GM13976 (cell line): Measurements from ENCODE around the gene FRMD4A.

Source experiments
- DNase-seq: peaks from one replicate; pipeline ENCODE4 v3.0.0; 2012; ENCODE audit warnings: low spot score
- in situ Hi-C: fragments of 300-500 bp; cut with MboI; formaldehyde crosslinking; loops from one replicate; pipeline ENCODE4 v1.12.0; 2022; ENCODE audit warnings: low sequenced_read_pairs, mixed read lengths, inconsistent platforms; ENCODE audit not compliant: unreplicated experiment
- TF ChIP-seq, protein P1 (sequence below): IDR thresholded peaks from 2 replicates; pipeline ENCODE4 v1.5.1; 2012; ENCODE audit warnings: borderline replicate concordance, mild to moderate bottlenecking; ENCODE audit not compliant: insufficient read depth; ENCODE audit errors: extremely low read depth, missing control alignments, control extremely low read depth

Gene FRMD4A

GRCh38 chr10:14128519-14128918, 202.2 kb downstream of the FRMD4A start:
- no peak for DNase-seq
- TF ChIP-seq, protein P1, sequence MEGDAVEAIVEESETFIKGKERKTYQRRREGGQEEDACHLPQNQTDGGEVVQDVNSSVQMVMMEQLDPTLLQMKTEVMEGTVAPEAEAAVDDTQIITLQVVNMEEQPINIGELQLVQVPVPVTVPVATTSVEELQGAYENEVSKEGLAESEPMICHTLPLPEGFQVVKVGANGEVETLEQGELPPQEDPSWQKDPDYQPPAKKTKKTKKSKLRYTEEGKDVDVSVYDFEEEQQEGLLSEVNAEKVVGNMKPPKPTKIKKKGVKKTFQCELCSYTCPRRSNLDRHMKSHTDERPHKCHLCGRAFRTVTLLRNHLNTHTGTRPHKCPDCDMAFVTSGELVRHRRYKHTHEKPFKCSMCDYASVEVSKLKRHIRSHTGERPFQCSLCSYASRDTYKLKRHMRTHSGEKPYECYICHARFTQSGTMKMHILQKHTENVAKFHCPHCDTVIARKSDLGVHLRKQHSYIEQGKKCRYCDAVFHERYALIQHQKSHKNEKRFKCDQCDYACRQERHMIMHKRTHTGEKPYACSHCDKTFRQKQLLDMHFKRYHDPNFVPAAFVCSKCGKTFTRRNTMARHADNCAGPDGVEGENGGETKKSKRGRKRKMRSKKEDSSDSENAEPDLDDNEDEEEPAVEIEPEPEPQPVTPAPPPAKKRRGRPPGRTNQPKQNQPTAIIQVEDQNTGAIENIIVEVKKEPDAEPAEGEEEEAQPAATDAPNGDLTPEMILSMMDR = no peak
- in situ Hi-C loops = no loop called here

GRCh38 chr10:14126697-14127440, 203.9 kb downstream of the FRMD4A start:
- in situ Hi-C loops = no loop called here
- DNase-seq = no peak
- TF ChIP-seq, protein P1 = no peak

DNA sequence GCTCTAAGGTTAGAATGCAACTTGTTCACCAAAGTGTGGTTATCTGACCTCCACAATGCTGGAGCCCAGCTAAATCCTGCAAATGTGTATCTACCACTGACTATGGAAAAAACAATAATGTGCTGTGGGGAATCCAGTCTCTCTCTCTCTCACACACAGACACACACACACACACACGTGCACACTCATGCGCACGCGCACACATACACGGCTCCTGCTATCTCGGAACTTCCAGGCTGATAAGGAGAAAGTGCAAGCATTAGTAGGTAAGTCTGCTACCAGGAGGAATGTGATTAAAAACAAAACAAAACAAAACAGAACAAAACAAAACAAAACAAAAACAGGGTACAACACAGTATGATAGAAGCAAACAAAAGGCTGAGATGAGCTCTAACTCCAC, 205.2 kb downstream of the FRMD4A start:
- TF ChIP-seq, protein P1 = no peak
- no peak for DNase-seq
- in situ Hi-C loops = no loop called here

GRCh38 chr10:14124941-14125340, 205.8 kb downstream of the FRMD4A start:
- TF ChIP-seq, protein P1 = no peak
- no peak for DNase-seq
- in situ Hi-C loops = no loop called here

DNA sequence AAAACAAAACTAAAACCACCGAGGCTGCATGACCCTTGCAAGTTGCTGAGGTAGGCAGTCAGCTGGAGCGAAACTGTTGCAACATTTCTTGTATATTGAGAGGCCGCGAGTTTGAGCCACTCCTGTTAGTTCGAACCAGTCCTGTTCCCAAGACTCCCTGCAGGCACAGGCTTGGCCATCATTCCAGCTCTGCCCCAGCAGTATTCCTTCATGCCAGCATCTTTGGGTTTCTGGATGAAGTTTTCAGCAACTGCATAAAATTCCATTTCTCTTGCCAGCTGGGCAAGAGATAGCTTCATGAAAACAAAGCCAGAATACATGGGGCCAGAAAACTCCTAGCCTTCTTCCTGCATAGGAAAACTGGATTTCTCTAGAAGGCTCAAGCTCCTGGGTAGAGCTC, 207.6 kb downstream of the FRMD4A start:
- in situ Hi-C loops = no loop called here
- TF ChIP-seq, protein P1 = no peak
- no peak for DNase-seq

GRCh38 chr10:14120812-14121211, 209.9 kb downstream of the FRMD4A start:
- no peak for DNase-seq
- TF ChIP-seq, protein P1 = no peak
- in situ Hi-C loops = no loop called here
